ENCODE results near the gene SNX13. TPM values are rescaled to one million over a fixed set of nuclear protein-coding genes. Genes with fewer than 3 reads are reported as not detected.

The SNX13 gene
- total RNA-seq, 1 experiment from 2014 or later = 29.0 TPM

- Histone ChIP-seq H3K4ac (ENCODE audit: low read depth, low read length) (no peak overlapping the region), H2BK12ac (ENCODE audit: insufficient read length, low read depth, low read length) (no peak overlapping the region), H3K9me3 (ENCODE audit: control insufficient read depth, low read depth, low read length) (no peaks in the 10 kb centered on the region), H2AK5ac (ENCODE audit: insufficient read length, low read length) (no peak overlapping the region), H2BK120ac (ENCODE audit: low read depth, low read length, poor library complexity, severe bottlenecking) (no peak overlapping the region), H2BK20ac (ENCODE audit: low read depth, low read length, poor library complexity, severe bottlenecking) (no peak overlapping the region), H4K91ac (ENCODE audit: insufficient read length, low read depth, low read length) (no peak overlapping the region), H3K79me1 (ENCODE audit: insufficient read depth, low read depth, low read length, poor library complexity, severe bottlenecking) (no peaks in the 10 kb centered on the region), H2AFZ (ENCODE audit: low read length) (no peak overlapping the region), H3K23ac (ENCODE audit: insufficient read length, low read depth, low read length) (no peak overlapping the region), H3K18ac (ENCODE audit: insufficient read length, low read depth, low read length) (no peak overlapping the region), H3K4me1 (ENCODE audit: insufficient read depth, low read length) (no peaks in the 10 kb centered on the region), H3T11ph (ENCODE audit: low read length) (no peak overlapping the region), H3K23me2 (ENCODE audit: insufficient read length, low read depth, low read length, poor library complexity, severe bottlenecking) (no peaks in the 10 kb centered on the region), H3K27me3 (ENCODE audit: insufficient read depth, low read length) (no peaks in the 10 kb centered on the region), H4K8ac (replicated peaks; ENCODE audit: insufficient read length, low read depth, low read length) (no peak overlapping the region), H3K79me2 (ENCODE audit: insufficient read depth, low read length) (no peaks in the 10 kb centered on the region), H3K4me2 (ENCODE audit: insufficient read depth, insufficient read length, low read length) (no peak overlapping the region), H2BK15ac (ENCODE audit: low read depth, low read length) (no peak overlapping the region), H3K56ac (ENCODE audit: insufficient read length, low read depth, low read length) (no peak overlapping the region), H3K9ac (ENCODE audit: extremely low read depth, insufficient read length, low read length) (no peak overlapping the region), H4K5ac (ENCODE audit: insufficient read length, low read depth, low read length) (no peak overlapping the region), H2BK5ac (ENCODE audit: insufficient read length, low read length) (no peak overlapping the region), H3K27ac (ENCODE audit: insufficient read length, low read depth, low read length) (no peak overlapping the region), H4K20me1 (ENCODE audit: control insufficient read depth, insufficient read depth, insufficient read length) (no peaks in the 10 kb centered on the region), H3K14ac (ENCODE audit: insufficient read depth, low read length) (no peak overlapping the region)
- no peaks in the 10 kb centered on the region for H3K9me3 Mint-ChIP-seq
- no peak overlapping the region for H3K27ac Mint-ChIP-seq
- TF ChIP-seq, protein P1, sequence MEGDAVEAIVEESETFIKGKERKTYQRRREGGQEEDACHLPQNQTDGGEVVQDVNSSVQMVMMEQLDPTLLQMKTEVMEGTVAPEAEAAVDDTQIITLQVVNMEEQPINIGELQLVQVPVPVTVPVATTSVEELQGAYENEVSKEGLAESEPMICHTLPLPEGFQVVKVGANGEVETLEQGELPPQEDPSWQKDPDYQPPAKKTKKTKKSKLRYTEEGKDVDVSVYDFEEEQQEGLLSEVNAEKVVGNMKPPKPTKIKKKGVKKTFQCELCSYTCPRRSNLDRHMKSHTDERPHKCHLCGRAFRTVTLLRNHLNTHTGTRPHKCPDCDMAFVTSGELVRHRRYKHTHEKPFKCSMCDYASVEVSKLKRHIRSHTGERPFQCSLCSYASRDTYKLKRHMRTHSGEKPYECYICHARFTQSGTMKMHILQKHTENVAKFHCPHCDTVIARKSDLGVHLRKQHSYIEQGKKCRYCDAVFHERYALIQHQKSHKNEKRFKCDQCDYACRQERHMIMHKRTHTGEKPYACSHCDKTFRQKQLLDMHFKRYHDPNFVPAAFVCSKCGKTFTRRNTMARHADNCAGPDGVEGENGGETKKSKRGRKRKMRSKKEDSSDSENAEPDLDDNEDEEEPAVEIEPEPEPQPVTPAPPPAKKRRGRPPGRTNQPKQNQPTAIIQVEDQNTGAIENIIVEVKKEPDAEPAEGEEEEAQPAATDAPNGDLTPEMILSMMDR (conservative IDR thresholded peaks at IDR 0.05) = no peak
- WGBS (ENCODE audit: extremely low coverage, insufficient read length, low lambda C conversion rate) = no CpG with 5 or more reads among the region's 3 CpGs
- H3K36me3 Mint-ChIP-seq (ENCODE audit: insufficient read depth in 1 of 3, low read depth in 3 of 3) = no peaks in the 10 kb centered on the region
- H3K4me3 Mint-ChIP-seq = no peak overlapping the region
- no peak for DNase-seq
- H3K27me3 Mint-ChIP-seq (ENCODE audit: low read depth) = no peaks in the 10 kb centered on the region
- H3K4me1 Mint-ChIP-seq = no peaks in the 10 kb centered on the region
These were observed 23.0 kb upstream of the SNX13 start for GRCh38 chr7:17963281-17963680.
